Keratinocyte (primary cell): ENCODE results near the gene DKK2.

Experiments used
- CTCF ChIP-seq, 3 experiments: IDR thresholded peaks in 1 of 3; conservative IDR thresholded peaks in 1 of 3; optimal IDR thresholded peaks in 1 of 3; 2 replicates in 2 of 3; 3 replicates in 1 of 3; pipeline versions ENCODE3 to v1.5.1; 2011; ENCODE audit warnings: low read length in 3 of 3, mild to moderate bottlenecking in 3 of 3, moderate library complexity in 2 of 3, control low read depth in 1 of 3, inconsistent platforms in 1 of 3; ENCODE audit not compliant: insufficient read depth in 2 of 3; ENCODE audit errors: extremely low read depth in 1 of 3
- EZH2 ChIP-seq: IDR thresholded peaks from one replicate; pipeline ENCODE4 v1.6.1; 2012; ENCODE audit warnings: inconsistent platforms, mild to moderate bottlenecking, low read length, moderate library complexity

- TF ChIP-seq CTCF (optimal IDR thresholded peaks at IDR 0.05 in 1 of 3, IDR thresholded peaks at IDR 0.05 in 1 of 3, conservative IDR thresholded peaks at IDR 0.05 in 1 of 3; ENCODE audit: extremely low read depth in 1 of 3, insufficient read depth in 2 of 3, low read length in 3 of 3) (no peak), EZH2 (no peak)
These were observed 57.9 kb downstream of the DKK2 start for GRCh38 chr4:106978046-106978774.
